HepG2 (cell line): Measurements from ENCODE around the gene CCDC183. TPM values are rescaled to one million over a fixed set of nuclear protein-coding genes. Genes with fewer than 3 reads are reported as not detected.

ENCODE experiments used
- ATAC-seq: fragments of 200-7000 bp; cut with Tn5 transposase; 3 replicates; pipeline ENCODE4 v1.9.1; 2020; ENCODE audit warnings: mild to moderate bottlenecking, moderate library complexity
- BruUV-seq: library from RNA; stranded (reverse); fragments of 400-500 nt; replicated peaks from 2 replicates; lab custom pipeline; 2021; lab: Mats Ljungman, UMichigan
- CTCF ChIA-PET: fragments of 300-600 bp; formaldehyde crosslinking; extraction: SDS; loops from one replicate; lab custom pipeline; 2021; ENCODE audit warnings: low total read pairs, inconsistent platforms, low intra/inter-chr PET ratio; lab: Yijun Ruan, JAX
- POLR2A ChIA-PET: fragments of 350-600 bp; sonication (Branson Sonifier 250); formaldehyde crosslinking; loops from one replicate; lab custom pipeline; 2020; ENCODE audit warnings: antibody characterized with exemption, inconsistent platforms; lab: Yijun Ruan, JAX
- DNase-seq: peaks from one replicate; pipeline ENCODE4 v3.0.0-alpha.2; 2015; ENCODE audit warnings: low spot score
- FAIRE-seq: peaks from 3 replicates; lab custom pipeline; 2011; peaks lifted over from hg19 to GRCh38; lab: Jason Lieb, UNC
- H2AFZ ChIP-seq: one replicate; pipeline ENCODE4 v1.6.1; 2011; ENCODE audit warnings: low read length, inconsistent platforms
- H3K27ac ChIP-seq: fragments of 300-600 bp; 3 replicates; pipeline ENCODE4 v1.8.0; 2011; ENCODE audit warnings: mixed run types, mild to moderate bottlenecking, mixed read lengths, low read length, inconsistent platforms; ENCODE audit not compliant: insufficient read depth; ENCODE audit errors: extremely low read length
- H3K27me3 ChIP-seq, 2 experiments: fragments of 200-600 bp in 1 of 2; 2 replicates in 1 of 2; 3 replicates in 1 of 2; pipeline versions ENCODE4 v1.6.0 to v1.8.0; 2011; ENCODE audit warnings: low read length in 2 of 2, mild to moderate bottlenecking in 2 of 2, moderate library complexity in 2 of 2, inconsistent platforms in 1 of 2; ENCODE audit not compliant: insufficient read depth in 2 of 2, control insufficient read depth in 1 of 2
- H3K36me3 ChIP-seq, 2 experiments: fragments of 200-600 bp in 1 of 2; replicated peaks in 1 of 2; 2 replicates in 1 of 2; 3 replicates in 1 of 2; pipeline versions ENCODE4 v1.5.1 to v1.8.0; 2011; ENCODE audit warnings: low read length in 2 of 2, inconsistent platforms in 1 of 2; ENCODE audit not compliant: insufficient read depth in 2 of 2, control insufficient read depth in 1 of 2
- H3K4me1 ChIP-seq: 2 replicates; pipeline ENCODE4 v1.5.1; 2012; ENCODE audit warnings: low read length, inconsistent platforms; ENCODE audit not compliant: insufficient read depth
- H3K4me2 ChIP-seq: 2 replicates; pipeline ENCODE4 v1.6.0; 2011; ENCODE audit warnings: low read depth, low read length, inconsistent platforms
- H3K4me3 ChIP-seq, 3 experiments: fragments of 200-600 bp in 1 of 3; sonication (generic), shearing (Covaris generic) in 1 of 3; replicated peaks in 1 of 3; 2 replicates each; pipeline ENCODE4 v1.5.1; 2011 to 2016; ENCODE audit warnings: low read length in 3 of 3, inconsistent platforms in 2 of 3, low read depth in 2 of 3, mild to moderate bottlenecking in 2 of 3, control low read depth in 1 of 3, mixed read lengths in 1 of 3; ENCODE audit not compliant: insufficient read depth in 1 of 3
- H3K79me2 ChIP-seq: one replicate; pipeline ENCODE4 v1.6.1; 2011; ENCODE audit warnings: low read length, inconsistent platforms; ENCODE audit not compliant: insufficient read depth
- H3K9ac ChIP-seq: 2 replicates; pipeline ENCODE4 v1.6.0; 2011; ENCODE audit warnings: mild to moderate bottlenecking, low read depth, low read length, inconsistent platforms; ENCODE audit not compliant: insufficient read depth
- H3K9me3 ChIP-seq: 2 replicates; pipeline ENCODE4 v1.5.1; 2012; ENCODE audit warnings: mild to moderate bottlenecking, low read length
- H4K20me1 ChIP-seq: 2 replicates; pipeline ENCODE4 v1.6.0; 2011; ENCODE audit warnings: inconsistent platforms, mild to moderate bottlenecking, low read length, moderate library complexity; ENCODE audit not compliant: insufficient read depth
- HOXA3 ChIP-seq: sonication (generic); formaldehyde crosslinking; IDR thresholded peaks from 2 replicates; pipeline ENCODE4 v1.5.0; 2020; ENCODE audit warnings: missing genetic modification reagents
- MTA1 ChIP-seq: sonication (generic); formaldehyde crosslinking; IDR thresholded peaks from 2 replicates; pipeline ENCODE4 v1.4.0; 2020; ENCODE audit warnings: missing genetic modification reagents, mild to moderate bottlenecking, borderline replicate concordance
- MZF1 ChIP-seq: sonication (generic); formaldehyde crosslinking; IDR thresholded peaks from 2 replicates; pipeline ENCODE4 v1.8.1; 2023; ENCODE audit warnings: mild to moderate bottlenecking, missing genetic modification reagents, borderline replicate concordance
- NONO ChIP-seq, 2 experiments: fragments of 450-650 bp in 1 of 2; sonication (generic) in 1 of 2; formaldehyde crosslinking in 1 of 2; IDR thresholded peaks in 1 of 2; conservative IDR thresholded peaks in 1 of 2; 2 replicates each; pipeline versions ENCODE4 v1.6.1 to v1.8.0; 2017 to 2022; ENCODE audit warnings: mild to moderate bottlenecking in 1 of 2, missing genetic modification reagents in 1 of 2, moderate library complexity in 1 of 2
- PHF8 ChIP-seq: sonication (generic); formaldehyde crosslinking; IDR thresholded peaks from 2 replicates; pipeline ENCODE4 v1.5.0; 2020; ENCODE audit warnings: missing genetic modification reagents
- ZNF253 ChIP-seq: sonication (generic); formaldehyde crosslinking; IDR thresholded peaks from 2 replicates; pipeline ENCODE4 v1.8.0; 2022; ENCODE audit warnings: mild to moderate bottlenecking, missing genetic modification reagents, borderline replicate concordance
- ZNF33A ChIP-seq: sonication (generic); formaldehyde crosslinking; IDR thresholded peaks from 2 replicates; pipeline ENCODE4 v1.5.1; 2020; ENCODE audit warnings: missing genetic modification reagents, mild to moderate bottlenecking, moderate library complexity, borderline replicate concordance
- ZNF547 ChIP-seq: sonication (generic); formaldehyde crosslinking; IDR thresholded peaks from 2 replicates; pipeline ENCODE4 v1.5.1; 2020; ENCODE audit warnings: mild to moderate bottlenecking, missing genetic modification reagents
- ZNF605 ChIP-seq: sonication (generic); formaldehyde crosslinking; IDR thresholded peaks from 2 replicates; pipeline ENCODE4 v1.8.0; 2022; ENCODE audit warnings: mild to moderate bottlenecking, missing genetic modification reagents
- ZNF670 ChIP-seq: sonication (generic); formaldehyde crosslinking; IDR thresholded peaks from 2 replicates; pipeline ENCODE4 v1.8.0; 2022; ENCODE audit warnings: mild to moderate bottlenecking, missing genetic modification reagents, borderline replicate concordance
- ZNF720 ChIP-seq: sonication (generic); formaldehyde crosslinking; IDR thresholded peaks from 2 replicates; pipeline ENCODE4 v1.4.0; 2020; ENCODE audit warnings: missing genetic modification reagents
- ZSCAN21 ChIP-seq: sonication (generic); formaldehyde crosslinking; IDR thresholded peaks from 2 replicates; pipeline ENCODE4 v1.8.0; 2022; ENCODE audit warnings: mild to moderate bottlenecking, missing genetic modification reagents, moderate library complexity, borderline replicate concordance
- WGBS: methylation state at CpG from one replicate; pipeline ENCODE4 v1.1.6; 2017; ENCODE audit warnings: low lambda C conversion rate; 5-methylcytosine and 5-hydroxymethylcytosine counted together
- in situ Hi-C: cut with HindIII; loops from 2 replicates; pipeline ENCODE4 v1.10.0; 2017; ENCODE audit warnings: low pct_unique_long_range_greater_than_20kb; ENCODE audit not compliant: extremely low pct_ligation_motif_present
- intact Hi-C: fragments of 100-400 bp; cut with micrococcal nuclease; formaldehyde crosslinking; loops from one replicate; pipeline ENCODE4 v1.10.0; 2022; ENCODE audit not compliant: unreplicated experiment
- polyA plus RNA-seq, 8 experiments: library from polyadenylated mRNA; depleted of rRNA in 3 of 8; stranded (reverse) in 7 of 8; unstranded in 1 of 8; fragments of >200 nt; fragmentation: Illumina TruSeq in 4 of 8; extraction: Trizol in 4 of 8; gene quantifications; 2 replicates each; pipeline versions ENCODE4 v1.2.1 to v1.2.3, GENCODE V29; 2011 to 2016; ENCODE audit warnings: low read depth in 4 of 8, missing spikeins in 1 of 8, mixed read lengths in 1 of 8; ENCODE audit not compliant: insufficient read depth in 1 of 8
- total RNA-seq, 5 experiments: library from RNA; depleted of rRNA; stranded (reverse); fragments of >200 nt; fragmentation: Illumina TruSeq; extraction: Trizol; gene quantifications; 2 replicates each; pipeline ENCODE4 v1.2.3, GENCODE V29; 2016; ENCODE audit warnings: low read depth in 1 of 5
- TF ChIP-seq, protein P1 (sequence below): sonication (generic); formaldehyde crosslinking; IDR thresholded peaks from 2 replicates; pipeline ENCODE4 v1.4.0; 2020; ENCODE audit warnings: missing genetic modification reagents, borderline replicate concordance

The CCDC183 gene
- total and polyA plus RNA-seq, 2 of the 13 experiments (the other 11 are each of a cell fraction or from before 2014, with no cell fraction given): 5.0 to 66.4 TPM

DNA sequence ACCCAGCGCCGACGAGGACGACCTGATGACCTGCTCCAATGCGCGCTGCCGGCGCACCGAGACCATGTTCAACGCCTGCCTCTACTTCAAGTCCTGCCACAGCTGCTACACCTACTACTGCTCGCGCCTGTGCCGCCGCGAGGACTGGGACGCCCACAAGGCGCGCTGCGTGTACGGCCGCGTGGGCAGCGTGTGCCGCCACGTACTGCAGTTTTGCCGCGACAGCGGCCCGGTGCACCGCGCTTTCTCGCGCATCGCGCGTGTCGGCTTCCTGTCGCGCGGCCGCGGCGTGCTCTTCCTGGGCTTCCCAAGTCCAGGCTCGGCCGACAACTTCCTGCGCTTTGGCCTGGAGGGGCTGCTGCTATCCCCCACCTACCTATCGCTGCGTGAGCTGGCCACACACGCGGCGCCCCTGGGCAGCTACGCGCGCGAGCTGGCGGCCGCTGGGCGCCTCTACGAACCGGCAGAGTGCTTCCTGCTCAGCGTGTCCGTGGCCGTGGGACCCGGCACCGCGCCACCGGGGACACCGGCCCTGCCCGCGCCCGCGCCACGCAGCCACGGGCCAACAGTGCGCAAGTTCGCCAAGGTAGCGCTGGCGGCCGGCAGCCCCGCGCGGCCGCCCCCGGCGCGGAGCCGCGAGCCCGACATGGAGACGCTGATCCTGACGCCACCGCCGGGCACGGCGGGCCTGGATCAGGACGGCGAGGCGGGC lies 50.4 kb downstream of the CCDC183 start (continued):
- TF ChIP-seq ZNF720 (CRISPR knock-in tag): no peak

DNA sequence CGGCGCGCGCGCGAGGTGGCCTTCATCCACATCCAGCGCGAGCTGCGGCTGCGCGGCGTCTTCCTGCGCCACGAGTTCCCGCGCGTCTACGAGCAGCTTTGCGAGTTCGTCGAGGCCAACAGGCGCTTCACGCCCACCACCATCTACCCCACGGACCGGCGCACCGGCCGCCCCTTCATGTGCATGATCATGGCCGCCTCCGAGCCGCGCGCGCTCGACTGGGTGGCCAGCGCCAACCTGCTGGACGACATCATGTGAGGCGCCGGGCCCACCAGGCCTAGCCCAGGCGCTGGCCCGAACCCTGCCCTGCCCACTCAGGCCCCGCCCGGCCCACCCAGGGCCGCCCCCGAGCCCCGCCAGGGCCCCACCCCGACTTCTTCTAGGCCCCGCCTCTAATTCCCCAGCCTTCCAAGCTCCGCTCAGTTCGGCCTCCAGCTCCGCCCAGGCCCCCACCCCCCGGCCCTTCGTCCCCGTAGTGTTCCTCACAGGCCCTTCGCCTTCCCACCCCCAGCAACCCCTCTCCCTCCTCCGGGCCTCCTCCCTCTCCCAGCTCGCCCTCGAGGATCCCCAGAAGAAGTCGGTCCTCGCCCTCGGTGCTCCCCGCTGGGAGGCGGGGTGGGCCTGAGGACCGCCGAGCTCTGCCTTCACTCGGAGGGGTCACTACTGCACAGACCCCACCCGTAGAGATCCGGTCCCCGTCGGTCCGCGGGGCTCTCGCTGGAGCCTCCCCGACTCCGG lies 51.1 kb downstream of the CCDC183 start:
- peak; percentile 1 for ATAC-seq
- Histone ChIP-seq H3K27ac (peak overlapping the region; percentile 91), H3K4me3 (peak overlapping the region; percentile 88 to 98 (median 91)), H3K4me2 (peak overlapping the region; percentile 81), H4K20me1 (peaks cover 9% of the 10 kb centered on the region; the same call in 1 of the 2 replicates), H3K79me2 (peaks cover 17% of the 10 kb centered on the region), H2AFZ (no peak overlapping the region), H3K9ac (peak overlapping the region; percentile 94), H3K9me3 (no peaks in the 10 kb centered on the region), H3K27me3 (no peaks in the 10 kb centered on the region; a peak in 1 of 5 replicates), H3K4me1 (peaks cover 35% of the 10 kb centered on the region), H3K36me3 (peaks cover 11 to 20% of the 10 kb centered on the region in 2 experiments)
- intact Hi-C loops (loop anchor here (5.0 kb wide), 2 partner anchors 35 to 60 kb away; no protein-coding TSS in a partner anchor), in situ Hi-C loops (loop anchor here (10.0 kb wide), 1 partner anchor 188 kb away; the partner anchor contains the start of gene FUT7)
- 61% methylated on average over 56 of the region's 75 CpGs for WGBS
- BruUV-seq: no TSS peak
- POLR2A ChIA-PET: interaction anchor here (0.6 to 2.3 kb wide), 12 partner anchors 9 to 239 kb away, joined by 3 to 45 read pairs (median 4); partner anchors contain the start of genes MAN1B1, TMEM141 and TRAF2
- CTCF ChIA-PET: no interaction called here
- no peak for FAIRE-seq
- peak; percentile 53 for DNase-seq
- no peak for TF ChIP-seq ZNF33A (CRISPR knock-in tag)
- TF ChIP-seq ZSCAN21 (CRISPR knock-in tag): 0 out of 2 replicates have a peak, but pooled peaks have one; percentile 52
- TF ChIP-seq MZF1 (CRISPR knock-in tag): no peak
- no peak for TF ChIP-seq ZNF670 (CRISPR knock-in tag)
- TF ChIP-seq ZNF253 (CRISPR knock-in tag): 0 out of 2 replicates have a peak, but pooled peaks have one; percentile 24
- peak; percentile 16; the same call in 1 of the 2 replicates for TF ChIP-seq MTA1 (CRISPR knock-in tag)
- peak; percentile 84; the same call in 1 of the 2 replicates for TF ChIP-seq ZNF547
- TF ChIP-seq NONO (IDR thresholded peaks at IDR 0.05): no peak
- TF ChIP-seq NONO (CRISPR knock-in tag; conservative IDR thresholded peaks at IDR 0.05): peak; percentile 66; the same call in 1 of the 2 replicates
- peak; percentile 92 for TF ChIP-seq HOXA3 (CRISPR knock-in tag)
- no peak for TF ChIP-seq PHF8
- 0 out of 2 replicates have a peak, but pooled peaks have one; percentile 79 for TF ChIP-seq ZNF605
- TF ChIP-seq, protein P1, sequence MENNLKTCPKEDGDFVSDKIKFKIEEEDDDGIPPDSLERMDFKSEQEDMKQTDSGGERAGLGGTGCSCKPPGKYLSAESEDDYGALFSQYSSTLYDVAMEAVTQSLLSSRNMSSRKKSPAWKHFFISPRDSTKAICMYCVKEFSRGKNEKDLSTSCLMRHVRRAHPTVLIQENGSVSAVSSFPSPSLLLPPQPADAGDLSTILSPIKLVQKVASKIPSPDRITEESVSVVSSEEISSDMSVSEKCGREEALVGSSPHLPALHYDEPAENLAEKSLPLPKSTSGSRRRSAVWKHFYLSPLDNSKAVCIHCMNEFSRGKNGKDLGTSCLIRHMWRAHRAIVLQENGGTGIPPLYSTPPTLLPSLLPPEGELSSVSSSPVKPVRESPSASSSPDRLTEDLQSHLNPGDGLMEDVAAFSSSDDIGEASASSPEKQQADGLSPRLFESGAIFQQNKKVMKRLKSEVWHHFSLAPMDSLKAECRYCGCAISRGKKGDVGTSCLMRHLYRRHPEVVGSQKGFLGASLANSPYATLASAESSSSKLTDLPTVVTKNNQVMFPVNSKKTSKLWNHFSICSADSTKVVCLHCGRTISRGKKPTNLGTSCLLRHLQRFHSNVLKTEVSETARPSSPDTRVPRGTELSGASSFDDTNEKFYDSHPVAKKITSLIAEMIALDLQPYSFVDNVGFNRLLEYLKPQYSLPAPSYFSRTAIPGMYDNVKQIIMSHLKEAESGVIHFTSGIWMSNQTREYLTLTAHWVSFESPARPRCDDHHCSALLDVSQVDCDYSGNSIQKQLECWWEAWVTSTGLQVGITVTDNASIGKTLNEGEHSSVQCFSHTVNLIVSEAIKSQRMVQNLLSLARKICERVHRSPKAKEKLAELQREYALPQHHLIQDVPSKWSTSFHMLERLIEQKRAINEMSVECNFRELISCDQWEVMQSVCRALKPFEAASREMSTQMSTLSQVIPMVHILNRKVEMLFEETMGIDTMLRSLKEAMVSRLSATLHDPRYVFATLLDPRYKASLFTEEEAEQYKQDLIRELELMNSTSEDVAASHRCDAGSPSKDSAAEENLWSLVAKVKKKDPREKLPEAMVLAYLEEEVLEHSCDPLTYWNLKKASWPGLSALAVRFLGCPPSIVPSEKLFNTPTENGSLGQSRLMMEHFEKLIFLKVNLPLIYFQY (CRISPR knock-in tag): no peak; the same call in 1 of the 2 replicates
